Activated CD4-positive, alpha-beta T cell treated with anti-CD3 and anti-CD28 coated beads, Interleukin-2, amount 50 U/mL, for 4 hours (primary cell): ENCODE measurements around the gene MS4A4A.
"Not testable (repeated sequence)": the region's sequence is repeated elsewhere in the genome, so short reads cannot be mapped to it uniquely, and the experiment has no call there.

Experiments
- DNase-seq, 2 experiments: peaks; one replicate each; pipeline ENCODE4 v3.0.0-alpha.2; 2020

The MS4A4A gene

GRCh38 chr11:60280412-60280811, at the start of gene MS4A4A:
TSS of gene MS4A4A (plus strand) at chr11:60280666. CDS start at chr11:60280676, 10 bp downstream.
- DNase-seq: no peak

DNA sequence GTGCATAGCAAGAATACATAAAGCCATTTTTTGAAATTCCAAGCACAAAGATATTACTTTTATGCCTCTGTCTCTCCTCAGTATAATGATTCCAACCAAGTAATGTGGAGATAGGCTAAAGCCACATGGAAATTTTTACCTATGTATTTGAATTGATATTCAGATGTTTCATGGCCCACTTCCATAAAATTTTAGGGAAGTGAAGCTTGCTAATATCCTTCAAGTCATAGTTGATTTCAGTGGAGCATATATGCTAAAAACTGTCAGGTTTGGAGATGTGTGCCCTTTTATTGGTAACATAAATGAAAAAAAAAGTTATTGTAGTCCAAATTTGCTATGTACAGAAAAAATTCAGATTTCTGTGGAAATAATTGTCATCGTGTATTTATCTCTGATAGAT, 49.8 kb upstream of the MS4A4A start:
- DNase-seq: no peak

GRCh38 chr11:60235321-60235720, 45.1 kb upstream of the MS4A4A start:
- DNase-seq: no peak

GRCh38 chr11:60240662-60241061, 39.8 kb upstream of the MS4A4A start:
- DNase-seq: no peak

DNA sequence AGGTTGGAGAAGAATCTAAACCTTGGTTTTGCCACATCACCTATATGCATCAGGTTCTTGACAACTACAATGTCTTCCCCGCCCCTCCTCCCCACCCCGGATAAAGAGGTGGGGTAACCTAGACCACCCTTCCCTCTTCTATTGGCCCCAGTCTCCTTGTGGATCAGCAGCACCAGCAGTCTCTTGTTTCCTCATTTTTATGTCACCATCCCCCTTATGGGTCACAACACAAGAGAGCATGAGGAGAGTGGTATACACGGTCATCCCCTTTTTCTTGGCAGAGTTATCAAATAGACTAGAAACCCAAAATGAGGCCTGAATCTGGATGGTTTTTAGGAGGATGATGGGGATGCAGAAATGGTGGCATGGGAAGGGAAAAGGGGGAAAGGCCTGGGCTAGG, 38.7 kb upstream of the MS4A4A start:
- DNase-seq: no peak

DNA sequence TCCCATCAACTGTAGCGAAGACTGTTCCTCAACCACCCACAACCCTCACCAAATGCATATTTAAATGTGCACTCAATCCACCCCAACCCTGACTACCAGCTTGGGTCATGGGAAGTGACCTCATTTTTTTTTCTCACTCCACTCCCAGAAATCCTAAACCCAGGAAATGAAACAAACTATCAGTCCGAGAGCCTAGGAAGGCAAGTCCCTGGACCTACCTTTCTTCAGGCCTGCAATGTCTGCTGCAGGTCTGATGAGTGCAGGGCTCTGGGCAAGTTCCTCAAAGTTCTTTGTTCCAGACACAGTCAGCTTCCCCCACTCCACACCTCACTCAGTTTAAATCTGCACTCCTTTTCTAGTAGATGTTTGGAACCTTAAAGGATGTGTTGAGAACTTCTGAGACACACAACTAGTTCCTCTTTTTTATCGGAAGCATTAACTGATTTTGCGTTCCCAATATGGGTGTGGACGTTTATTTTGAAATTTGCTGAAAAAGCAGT, 37.7 kb upstream of the MS4A4A start, which contains the start of gene MS4A4E:
Gene MS4A4E (minus strand): TSS at position 398 of the 500 bp plus-strand sequence. CDS start 13,082 bp downstream, outside the sequence.
- DNase-seq: no peak

- DNase-seq: no peak
Observed at GRCh38 chr11:60251485-60252212, 28.8 kb upstream of the MS4A4A start.

DNA sequence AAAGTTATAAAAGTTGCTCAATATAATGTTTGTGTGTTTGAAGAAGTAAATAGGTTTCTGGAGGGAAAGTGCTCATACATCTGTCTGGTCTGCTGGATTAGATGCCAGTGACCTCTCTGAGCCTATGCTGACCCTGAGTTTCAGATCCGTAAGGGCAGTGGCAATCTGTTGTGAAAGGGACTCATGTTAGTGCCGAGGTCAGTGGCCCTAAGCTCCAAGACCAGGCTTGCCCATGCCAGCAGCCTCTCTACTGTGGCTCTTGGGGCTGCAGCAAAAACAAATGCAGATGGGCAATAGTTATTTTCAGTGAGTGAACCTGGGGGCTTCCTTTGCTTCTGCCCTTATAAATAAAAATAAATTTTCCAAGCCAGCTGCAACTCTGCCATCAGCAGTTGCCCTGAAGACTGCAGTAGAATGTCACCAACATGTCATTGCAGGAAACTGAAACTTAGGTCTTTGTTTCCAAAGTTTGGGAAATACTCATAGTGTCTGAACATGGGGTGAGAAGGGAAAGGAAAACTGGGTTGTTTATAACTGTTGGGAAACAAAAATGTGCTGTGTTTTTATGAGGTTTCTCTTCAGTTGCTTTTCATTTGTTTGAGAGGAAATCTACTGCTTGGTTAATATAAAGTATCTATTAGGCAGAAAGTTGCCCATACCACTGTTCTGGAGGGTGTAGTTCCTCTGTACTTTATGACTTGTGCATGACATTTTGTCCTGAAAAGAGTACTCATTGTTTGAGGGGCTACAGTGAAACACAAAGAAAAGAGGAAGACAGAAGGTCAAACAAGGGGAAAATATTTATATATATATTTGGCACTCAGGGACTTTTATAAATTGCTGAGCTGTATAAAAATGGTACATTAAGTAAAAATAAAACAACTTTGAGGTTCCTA, 28.0 kb upstream of the MS4A4A start:
- DNase-seq: no peak

DNA sequence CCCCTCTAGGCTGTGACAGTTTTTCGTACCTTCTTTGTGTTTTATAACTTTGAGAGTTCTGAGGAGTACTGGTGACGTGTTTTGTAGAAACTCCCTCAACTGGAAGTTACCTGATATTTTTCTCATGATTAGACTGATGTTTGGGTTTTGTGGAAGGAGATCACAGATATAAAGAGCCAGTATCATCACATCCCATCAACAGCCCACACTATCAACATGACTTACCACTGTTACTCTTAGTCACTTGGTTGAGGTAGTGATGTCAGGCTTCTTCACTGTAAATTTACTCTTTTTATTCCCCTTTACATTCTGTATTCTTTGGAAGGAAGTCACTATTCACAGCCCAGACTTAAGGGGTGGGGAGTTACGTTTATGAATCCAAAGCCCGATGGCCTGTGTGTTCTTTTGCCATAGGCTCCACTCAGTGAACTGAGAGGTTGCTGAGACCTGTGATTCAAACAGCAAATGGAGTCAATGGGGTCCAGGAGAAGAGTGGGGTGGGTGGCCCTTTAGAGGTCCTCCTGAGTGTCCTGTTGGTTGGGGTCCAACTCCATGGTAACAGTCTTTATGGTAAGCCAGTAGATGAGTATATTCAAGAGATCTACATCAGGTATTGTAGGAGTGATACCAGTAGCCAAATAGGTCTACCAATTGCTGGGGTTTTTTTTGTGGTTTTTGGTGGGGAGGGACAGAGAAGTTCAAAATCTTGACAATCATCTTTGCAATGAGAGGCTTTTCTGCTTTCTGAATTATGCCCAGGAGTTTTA, 22.3 kb upstream of the MS4A4A start:
- DNase-seq: no peak

- DNase-seq: no peak
Observed at GRCh38 chr11:60261014-60261413, 19.5 kb upstream of the MS4A4A start.

- DNase-seq: no peak
Observed at GRCh38 chr11:60263402-60263801, 17.1 kb upstream of the MS4A4A start.

- no peak for DNase-seq
Observed at GRCh38 chr11:60264644-60265043, 15.8 kb upstream of the MS4A4A start.

- no peak for DNase-seq
Observed at GRCh38 chr11:60265373-60266214, 14.9 kb upstream of the MS4A4A start.

DNA sequence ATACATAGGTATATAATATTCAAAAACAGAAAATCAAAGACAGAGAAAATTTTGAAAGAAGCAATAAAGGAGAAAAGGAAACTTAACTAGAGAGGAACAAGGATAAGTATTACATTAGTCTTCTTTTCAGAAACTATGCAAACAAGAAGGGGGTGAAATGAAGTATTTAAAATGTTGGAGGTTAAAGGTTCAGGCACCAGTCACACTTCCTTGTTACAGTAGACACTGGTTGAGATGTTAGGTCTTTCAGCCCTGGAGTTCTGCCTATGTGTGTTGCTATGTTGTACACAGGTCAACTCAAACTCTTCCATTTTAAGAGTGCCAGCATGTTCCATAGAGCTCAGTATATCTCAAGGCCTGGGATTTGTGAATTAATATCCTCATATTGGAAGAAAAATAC, 6.0 kb upstream of the MS4A4A start:
- no peak for DNase-seq

GRCh38 chr11:60281485-60281884, 1.0 kb downstream of the MS4A4A start:
- no peak for DNase-seq

DNA sequence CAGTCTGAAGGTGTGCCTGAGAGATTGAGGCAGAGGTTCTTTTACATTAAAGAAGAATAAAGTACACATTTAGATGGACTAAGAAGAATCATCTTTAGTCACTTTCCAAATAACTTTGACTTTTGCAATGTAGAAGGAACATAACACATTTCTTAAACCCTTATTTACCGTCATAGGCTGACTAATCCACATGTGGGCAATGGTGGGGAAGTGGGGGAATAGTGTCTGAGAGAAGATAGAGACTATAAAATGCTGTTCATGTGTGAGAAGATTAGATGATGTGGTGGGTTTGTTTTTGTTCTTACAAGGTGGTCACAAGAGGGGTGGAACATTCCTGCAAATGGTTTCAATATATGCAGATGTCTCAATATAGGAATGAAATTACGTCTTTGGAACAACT, 1.8 kb downstream of the MS4A4A start:
- no peak for DNase-seq

DNA sequence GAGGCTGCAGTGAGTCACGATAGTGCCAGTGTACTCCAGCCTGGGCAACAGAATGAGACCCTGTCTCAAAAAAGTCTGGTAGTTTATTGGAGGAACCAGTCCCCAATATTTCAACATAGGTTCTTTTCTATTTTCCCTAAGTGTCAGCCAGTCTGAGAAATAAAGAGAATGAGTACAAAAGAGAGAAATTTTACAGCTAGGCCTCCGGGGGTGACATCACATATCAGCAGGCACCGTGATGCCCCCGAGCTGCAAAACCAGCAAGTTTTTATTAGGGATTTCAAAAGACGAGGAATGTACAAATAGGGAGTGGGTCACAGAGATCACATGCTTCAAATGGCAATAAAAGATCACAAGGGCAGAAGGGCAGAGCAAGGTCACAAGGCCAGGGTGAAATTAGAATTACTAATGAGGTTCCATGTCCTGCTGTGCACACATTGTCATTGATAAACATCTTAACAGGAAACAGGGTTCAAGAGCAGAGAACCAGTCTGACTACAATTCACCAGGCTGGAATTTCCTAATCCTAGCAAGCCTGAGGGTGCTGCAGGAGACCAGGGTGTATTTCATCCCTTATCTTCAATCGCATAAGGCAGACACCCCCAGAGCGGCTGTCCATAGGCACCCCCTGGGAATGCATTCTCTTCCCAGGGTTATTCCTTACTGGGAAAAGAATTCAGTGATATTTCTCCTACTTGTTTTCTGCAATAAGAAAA, 5.1 kb downstream of the MS4A4A start:
- DNase-seq: not testable (repeated sequence)

- no peak for DNase-seq
Observed at GRCh38 chr11:60288531-60288930, 8.1 kb downstream of the MS4A4A start.

GRCh38 chr11:60292145-60292544, 11.7 kb downstream of the MS4A4A start:
- DNase-seq: no peak

DNA sequence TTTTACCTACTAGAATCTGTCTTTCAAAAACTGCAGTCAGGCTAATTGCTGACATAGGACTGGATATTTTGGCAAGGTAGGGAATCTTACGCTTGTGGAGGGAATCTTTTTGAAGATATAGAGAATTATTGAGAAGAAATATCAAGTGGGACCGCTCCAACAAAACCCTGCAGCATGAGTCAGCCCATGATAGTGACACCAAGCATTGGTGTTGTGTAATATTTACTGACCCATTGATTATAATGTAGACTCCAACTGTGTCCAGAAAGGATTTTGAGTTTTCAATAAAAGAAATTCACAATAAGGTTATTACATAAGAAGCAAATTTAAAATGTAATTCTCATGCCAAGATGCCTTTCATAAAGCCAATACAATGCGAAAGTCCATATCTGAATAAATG, 20.7 kb downstream of the MS4A4A start:
- no peak for DNase-seq

- not testable (repeated sequence) for DNase-seq
Observed at GRCh38 chr11:60301884-60302283, 21.4 kb downstream of the MS4A4A start.
